HG03439 (cell line): ENCODE data around the gene FCER1G.
"Not testable (repeated sequence)": the region's sequence is repeated elsewhere in the genome, so short reads cannot be mapped to it uniquely, and the experiment has no call there.

Source experiments
- ATAC-seq: cut with Tn5 transposase; IDR thresholded peaks from one replicate; pipeline ENCODE4 v1.9.1; 2021; ENCODE audit warnings: mild to moderate bottlenecking, moderate library complexity; ENCODE audit not compliant: unreplicated experiment

FCER1G gene

DNA sequence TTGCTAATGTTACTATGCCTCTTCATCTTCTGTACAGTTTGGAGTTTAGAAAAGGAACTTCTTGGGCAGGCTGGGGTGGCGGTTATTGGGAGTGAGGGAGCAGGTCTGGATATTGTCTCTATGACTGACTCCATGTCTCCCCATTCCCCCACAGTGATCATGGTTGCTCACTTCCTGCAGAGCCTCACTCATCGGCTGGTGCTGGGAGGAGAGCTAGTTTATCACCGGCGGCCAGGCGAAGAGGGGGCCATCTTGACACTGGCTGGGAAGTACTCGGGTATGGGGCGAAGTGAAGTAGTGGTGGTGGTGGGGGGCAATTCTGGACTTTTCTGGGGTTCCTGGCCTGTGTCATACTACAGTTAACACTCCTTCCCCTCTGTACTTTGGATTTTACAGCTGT is 12.9 kb downstream of the FCER1G start:
- ATAC-seq, result no peak

DNA sequence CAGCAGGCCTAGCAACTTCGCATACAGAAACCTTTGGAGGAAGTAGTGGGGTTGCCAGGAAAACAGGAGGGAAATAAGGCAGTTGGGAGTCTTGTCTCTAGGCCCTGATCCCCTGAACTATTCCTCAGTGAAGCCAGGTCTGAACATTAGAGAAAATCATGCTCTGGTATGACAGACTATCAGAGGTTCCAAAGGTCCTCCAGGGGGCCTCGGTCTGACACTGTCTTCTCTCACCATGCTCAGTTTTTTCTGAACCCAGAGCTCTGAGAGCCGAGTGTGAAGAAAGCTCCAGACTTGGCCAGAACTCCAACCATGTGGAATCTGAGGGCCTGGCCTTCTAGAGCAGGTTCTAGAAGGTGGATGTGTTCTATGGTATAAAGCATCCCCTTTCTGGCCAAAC is 14.8 kb downstream of the FCER1G start:
- no peak for ATAC-seq

DNA sequence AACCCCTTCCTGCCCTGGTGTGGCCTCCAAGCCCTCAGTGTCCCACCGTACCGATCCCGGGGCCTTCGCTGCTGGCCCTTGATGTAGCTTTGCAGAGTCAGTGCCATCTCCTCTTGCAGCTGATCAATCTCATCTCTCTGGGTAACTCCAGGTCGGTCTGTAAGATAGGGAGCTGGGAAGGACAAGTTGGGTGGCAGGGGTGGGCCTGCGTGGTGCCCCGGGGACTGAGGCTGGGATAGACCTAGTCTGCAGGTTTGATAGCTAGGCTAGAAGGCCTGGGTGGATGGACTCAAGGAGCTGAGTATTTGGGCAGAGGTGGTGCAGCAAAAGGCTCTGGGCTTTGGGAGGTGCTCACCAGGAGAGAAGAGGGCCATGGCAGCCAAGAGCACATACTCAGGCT is 15.7 kb downstream of the FCER1G start:
- ATAC-seq, result no peak

- ATAC-seq, result no peak
Measured at GRCh38 chr1:161233102-161233501, 18.0 kb downstream of the FCER1G start.

DNA sequence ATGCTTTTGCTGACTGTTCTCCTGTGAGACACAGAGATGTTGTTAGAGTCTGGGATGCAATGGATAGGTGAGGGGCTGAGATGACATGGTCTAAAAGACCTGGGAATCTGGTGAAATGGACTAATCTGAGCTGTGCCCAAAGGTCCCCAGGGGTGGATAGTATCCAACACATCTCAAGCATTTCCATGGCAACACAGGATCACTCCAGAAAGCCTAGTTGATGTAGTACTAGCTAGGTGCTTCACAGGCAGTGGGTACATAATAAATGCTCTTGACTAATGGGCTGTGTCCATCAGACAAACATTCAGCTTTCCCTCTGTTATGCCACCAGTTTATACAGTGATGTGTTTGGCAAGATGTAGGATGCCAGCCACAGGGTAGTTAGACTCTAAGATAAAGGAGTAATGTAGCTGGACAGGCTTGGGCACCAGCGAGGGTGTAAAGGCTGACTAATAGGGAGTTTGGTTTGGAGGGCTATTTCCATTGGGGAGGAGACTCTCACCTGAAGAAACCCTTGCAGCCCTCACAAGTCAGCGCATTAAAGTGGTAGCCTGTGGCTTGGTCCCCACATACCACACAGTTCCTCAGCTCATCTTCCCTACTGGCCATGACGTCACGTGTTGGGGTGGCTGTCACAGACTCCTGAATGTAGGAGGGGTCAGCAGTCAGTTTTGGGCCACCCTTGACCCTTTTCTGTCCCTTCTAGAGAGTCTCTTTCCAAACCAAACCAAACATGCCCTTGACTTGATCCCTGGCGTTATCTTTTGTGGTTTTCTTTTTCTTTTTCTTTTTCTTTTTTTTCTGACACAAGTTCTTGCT is 21.1 kb downstream of the FCER1G start:
- no peak for ATAC-seq

- no peak for ATAC-seq
Measured at GRCh38 chr1:161238039-161238473, 23.0 kb downstream of the FCER1G start, which contains the start of gene NR1I3. TSS of gene NR1I3 (minus strand) at chr1:161238203. CDS start at chr1:161236565, 1,638 bp downstream.

- ATAC-seq, result no peak
Measured at GRCh38 chr1:161241682-161242081, 26.6 kb downstream of the FCER1G start.

- ATAC-seq, result no peak
Measured at GRCh38 chr1:161242313-161242712, 27.2 kb downstream of the FCER1G start.

DNA sequence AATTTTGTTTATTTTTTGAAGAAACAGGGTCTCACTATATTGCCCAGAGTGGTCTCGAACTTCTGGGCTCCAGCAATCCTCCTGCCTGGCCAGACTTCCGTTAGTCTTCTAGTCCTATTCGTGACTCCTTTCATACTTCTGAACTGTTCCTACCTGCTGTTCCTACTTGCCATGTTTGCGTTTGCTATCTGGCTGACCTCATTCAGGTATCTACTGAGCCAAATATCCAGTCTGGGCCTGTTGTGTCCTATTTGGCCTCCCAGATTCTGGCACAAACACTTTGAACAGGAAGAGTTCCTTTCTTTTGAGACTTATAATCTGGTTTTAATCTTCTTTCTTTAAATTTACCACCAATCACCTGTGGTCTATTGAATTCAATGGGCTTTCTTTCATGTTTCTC is 29.8 kb downstream of the FCER1G start:
- ATAC-seq, result no peak

DNA sequence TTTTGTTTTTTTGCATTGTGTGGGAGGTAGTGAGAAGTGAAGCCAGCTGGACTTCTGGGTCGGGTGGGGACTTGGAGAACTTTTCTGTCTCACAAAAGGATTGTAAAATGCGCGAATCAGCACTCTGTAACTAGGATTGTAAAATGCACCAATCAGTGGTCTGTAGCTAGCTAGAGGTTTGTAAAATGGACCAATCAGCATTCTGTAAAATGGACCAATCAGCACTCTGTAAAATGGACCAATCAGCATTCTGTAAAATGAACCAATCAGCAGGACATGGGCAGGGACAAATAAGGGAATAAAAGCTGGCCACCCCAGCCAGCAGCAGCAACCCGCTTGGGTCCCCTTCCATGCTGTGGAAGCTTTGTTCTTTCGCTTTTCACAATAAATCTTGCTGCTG is 35.0 kb downstream of the FCER1G start:
- ATAC-seq, result not testable (repeated sequence)

DNA sequence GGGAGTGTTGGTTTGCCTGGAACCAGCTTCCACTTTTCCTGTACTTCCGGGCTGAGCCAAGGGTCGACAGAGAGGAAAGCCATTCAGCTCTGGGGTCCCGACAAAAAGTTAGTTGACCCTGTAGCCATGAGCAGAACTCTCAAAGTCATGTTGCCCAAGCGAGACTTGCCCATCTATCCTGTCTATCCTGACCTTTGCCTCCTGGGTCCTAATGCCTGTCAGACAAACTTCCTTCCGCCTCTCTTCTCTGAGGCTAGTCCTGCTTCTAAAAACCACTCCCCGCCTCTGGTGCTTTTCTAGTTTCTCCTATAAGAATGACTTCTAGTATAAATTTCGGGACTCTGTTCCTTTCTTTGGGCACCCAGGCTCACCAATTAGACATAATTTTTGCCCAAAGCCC is 35.7 kb downstream of the FCER1G start:
- no peak for ATAC-seq

DNA sequence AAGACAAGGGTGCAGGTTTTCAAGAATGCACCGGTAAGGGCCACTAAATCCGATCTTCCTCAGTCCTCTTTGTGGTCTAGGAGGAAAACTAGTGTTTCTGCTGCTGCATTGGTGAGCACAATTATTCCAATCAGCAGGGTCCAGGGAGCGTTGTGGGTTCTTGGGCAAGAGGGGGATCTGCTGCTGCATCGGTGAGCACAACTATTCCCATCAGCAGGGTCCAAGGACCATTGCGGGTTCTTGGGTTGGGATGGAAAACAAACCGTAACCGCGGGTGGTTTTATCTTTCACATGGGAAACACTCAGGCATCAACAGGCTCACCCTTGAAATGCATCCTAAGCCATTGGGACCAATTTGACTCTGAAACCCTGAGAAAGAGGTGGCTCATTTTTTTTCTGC is 36.5 kb downstream of the FCER1G start:
- no peak for ATAC-seq

- ATAC-seq, result not testable (repeated sequence)
Measured at GRCh38 chr1:161255302-161255701, 40.2 kb downstream of the FCER1G start.

GRCh38 chr1:161255955-161256520 is 40.9 kb downstream of the FCER1G start:
- ATAC-seq, result not testable (repeated sequence)

GRCh38 chr1:161257109-161257508 is 42.0 kb downstream of the FCER1G start:
- not testable (repeated sequence) for ATAC-seq

- no peak for ATAC-seq
Measured at GRCh38 chr1:161258439-161259344, 43.6 kb downstream of the FCER1G start, which contains the start of gene PCP4L1. TSS of gene PCP4L1 (plus strand) at chr1:161258745. CDS start at chr1:161258975, 230 bp downstream.

GRCh38 chr1:161259345-161259702 is 44.2 kb downstream of the FCER1G start:
- no peak for ATAC-seq

DNA sequence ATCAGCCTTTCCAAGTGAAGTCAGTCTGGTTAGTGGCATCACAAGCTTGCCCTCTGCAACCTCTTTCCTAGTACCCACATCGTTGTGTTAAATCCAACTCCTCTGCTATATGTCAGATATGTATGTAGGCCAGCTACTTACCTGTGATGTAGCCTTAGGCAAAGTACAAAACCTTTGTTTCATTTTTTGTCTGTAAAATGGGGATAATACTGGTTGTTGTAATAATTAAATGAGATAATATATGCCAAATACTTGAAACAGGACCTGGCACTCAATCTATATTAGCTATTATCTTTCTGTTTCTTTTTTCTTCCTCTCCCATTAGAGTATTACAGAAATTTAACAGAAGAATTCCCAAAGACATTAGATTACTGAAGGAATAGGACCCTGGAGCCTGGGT is 44.7 kb downstream of the FCER1G start:
- no peak for ATAC-seq

DNA sequence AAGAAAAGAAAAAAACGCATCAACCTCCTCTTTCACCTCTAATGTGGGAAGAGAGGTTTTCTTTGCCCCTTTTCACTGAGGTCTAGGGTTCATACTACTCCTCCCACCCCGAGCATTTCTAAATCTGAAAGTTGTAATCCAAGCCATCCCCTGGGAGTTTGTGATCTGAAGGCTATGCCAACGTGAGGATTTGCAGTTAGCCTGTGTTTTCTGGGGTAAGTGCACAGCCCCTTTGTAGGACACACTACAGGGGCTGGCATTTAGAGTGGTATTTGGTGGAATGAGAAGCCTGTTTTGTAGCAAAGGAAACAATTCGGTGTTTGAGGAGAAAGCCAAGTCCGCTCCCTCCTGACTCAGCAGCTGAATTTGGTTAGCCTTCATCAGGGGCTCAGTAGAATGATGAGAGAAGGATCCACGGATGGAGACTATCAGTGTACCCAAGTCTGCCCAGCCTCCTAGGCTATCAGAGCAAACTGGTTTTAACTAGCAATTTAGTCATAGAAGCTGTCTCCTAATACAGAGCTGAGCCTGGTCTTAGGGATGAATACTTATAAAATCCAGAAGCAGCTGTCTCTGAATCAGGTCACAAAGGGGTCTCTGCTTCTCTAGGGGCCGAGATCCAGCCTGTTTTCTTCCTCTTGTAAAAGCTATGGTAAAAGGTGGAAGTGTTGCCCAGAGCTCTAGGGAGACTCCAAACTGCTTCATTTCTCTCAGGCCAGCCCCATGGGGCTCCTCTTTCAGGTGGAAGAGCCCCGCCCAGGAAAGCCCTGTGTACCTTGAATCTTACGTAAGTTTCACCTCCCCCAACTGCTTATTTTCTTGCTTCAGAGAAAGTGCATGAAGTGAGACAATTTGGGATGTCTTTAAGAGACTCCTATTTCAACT is 45.5 kb downstream of the FCER1G start:
- ATAC-seq, result no peak
